AG09309 (cell line): Measurements from ENCODE around the gene AAR2.

Experiments
- DNase-seq: peaks from one replicate; pipeline ENCODE4 v3.0.0-alpha.2; 2010; ENCODE audit warnings: low read depth
- H3K4me3 ChIP-seq: 2 replicates; pipeline ENCODE4 v1.5.1; 2011; ENCODE audit warnings: mild to moderate bottlenecking, low read depth, low read length, moderate library complexity; ENCODE audit not compliant: control insufficient read depth
- TF ChIP-seq, protein P1 (sequence below): IDR thresholded peaks from 2 replicates; pipeline ENCODE4 v1.5.1; 2011; ENCODE audit warnings: mild to moderate bottlenecking, low read depth, low read length, inconsistent platforms; ENCODE audit not compliant: insufficient read depth, control insufficient read depth; ENCODE audit errors: missing control alignments

Gene AAR2

DNA sequence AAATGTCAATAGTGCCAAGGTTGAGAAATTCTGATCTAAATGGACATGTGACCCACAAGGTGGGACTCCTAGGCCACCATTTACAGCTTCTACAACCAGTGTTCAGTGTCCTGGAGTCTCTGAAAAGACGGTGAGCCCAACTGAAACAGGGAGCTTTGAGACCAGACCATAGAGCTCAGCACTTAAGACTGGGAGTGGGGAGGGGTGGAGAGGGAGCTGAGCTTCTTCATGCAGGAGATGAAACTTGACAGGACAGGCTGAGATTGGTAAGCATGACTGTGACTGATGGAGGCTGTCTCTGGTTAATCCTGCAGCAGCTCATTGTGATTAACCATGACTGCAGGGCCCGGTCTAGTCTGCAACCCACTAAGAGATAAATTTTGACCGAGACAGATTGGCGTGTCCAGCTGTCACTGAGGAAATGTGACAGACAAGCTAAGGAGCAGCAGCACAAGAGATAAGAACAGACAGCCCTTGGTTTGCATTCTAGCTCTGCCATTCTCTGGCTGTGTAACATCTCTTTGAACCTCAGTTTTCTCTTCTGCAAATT, 1.4 kb upstream of the AAR2 start:
- TF ChIP-seq, protein P1, sequence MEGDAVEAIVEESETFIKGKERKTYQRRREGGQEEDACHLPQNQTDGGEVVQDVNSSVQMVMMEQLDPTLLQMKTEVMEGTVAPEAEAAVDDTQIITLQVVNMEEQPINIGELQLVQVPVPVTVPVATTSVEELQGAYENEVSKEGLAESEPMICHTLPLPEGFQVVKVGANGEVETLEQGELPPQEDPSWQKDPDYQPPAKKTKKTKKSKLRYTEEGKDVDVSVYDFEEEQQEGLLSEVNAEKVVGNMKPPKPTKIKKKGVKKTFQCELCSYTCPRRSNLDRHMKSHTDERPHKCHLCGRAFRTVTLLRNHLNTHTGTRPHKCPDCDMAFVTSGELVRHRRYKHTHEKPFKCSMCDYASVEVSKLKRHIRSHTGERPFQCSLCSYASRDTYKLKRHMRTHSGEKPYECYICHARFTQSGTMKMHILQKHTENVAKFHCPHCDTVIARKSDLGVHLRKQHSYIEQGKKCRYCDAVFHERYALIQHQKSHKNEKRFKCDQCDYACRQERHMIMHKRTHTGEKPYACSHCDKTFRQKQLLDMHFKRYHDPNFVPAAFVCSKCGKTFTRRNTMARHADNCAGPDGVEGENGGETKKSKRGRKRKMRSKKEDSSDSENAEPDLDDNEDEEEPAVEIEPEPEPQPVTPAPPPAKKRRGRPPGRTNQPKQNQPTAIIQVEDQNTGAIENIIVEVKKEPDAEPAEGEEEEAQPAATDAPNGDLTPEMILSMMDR: no peak
- H3K4me3 ChIP-seq: no peak overlapping the region
- no peak for DNase-seq

DNA sequence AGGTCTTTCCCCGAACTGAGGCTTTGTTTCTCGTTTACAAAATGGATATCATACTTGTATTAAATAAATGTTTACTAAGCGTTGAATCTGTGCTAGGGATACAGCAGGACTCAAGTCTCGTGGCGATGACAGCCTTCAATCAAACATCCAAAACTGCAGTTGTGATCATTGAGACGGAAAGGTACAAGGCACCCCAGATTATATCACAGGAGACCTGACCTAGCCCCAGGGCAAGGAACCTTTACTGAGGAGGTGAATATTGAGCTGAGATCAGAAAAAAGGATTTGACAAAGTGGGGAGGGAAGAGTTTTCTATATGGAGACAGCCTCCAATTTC, 476 bp downstream of the AAR2 start:
- TF ChIP-seq, protein P1: no peak
- peak overlapping the region; percentile 80 for H3K4me3 ChIP-seq
- no peak for DNase-seq

DNA sequence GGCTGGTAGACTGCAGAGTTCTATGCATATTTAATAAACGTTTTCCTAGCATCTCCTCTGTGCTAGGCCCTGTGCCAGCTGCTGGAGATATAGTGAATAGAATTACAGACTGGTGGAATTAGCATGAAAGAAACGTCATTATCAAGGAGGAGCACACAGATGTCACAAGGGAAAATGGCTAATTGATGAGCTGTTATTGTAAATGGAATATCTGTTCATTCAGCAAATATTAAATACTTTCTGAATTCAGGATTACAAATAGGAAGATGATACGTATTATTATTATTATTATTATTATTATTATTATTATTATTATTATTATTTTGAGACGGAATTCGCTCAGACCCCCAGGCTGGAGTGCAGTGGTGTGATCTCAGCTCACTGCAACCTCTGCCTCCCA, 1.2 kb downstream of the AAR2 start:
- no peak for DNase-seq
- TF ChIP-seq, protein P1: no peak
- peak overlapping the region; percentile 80 for H3K4me3 ChIP-seq

DNA sequence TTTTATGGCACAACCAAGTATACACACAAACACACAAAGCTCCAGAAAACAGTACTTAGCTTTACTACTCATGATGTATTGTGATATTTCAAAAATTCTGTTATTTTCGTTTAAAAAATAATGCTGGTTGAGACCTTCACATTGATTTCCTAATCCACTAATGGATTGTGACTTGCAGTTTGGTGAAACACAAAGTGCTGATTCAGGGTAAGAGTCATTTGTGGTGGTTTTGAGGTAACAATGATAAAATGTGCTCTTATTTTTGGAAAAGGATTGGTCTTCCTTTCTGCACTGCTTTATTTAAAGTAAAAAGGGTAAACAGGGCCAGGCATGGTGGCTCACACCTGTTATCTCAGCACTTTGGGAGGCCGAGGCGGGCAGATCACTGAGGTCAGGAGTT, 1.9 kb downstream of the AAR2 start:
- TF ChIP-seq, protein P1: no peak
- no peak for DNase-seq
- H3K4me3 ChIP-seq: no peak overlapping the region

DNA sequence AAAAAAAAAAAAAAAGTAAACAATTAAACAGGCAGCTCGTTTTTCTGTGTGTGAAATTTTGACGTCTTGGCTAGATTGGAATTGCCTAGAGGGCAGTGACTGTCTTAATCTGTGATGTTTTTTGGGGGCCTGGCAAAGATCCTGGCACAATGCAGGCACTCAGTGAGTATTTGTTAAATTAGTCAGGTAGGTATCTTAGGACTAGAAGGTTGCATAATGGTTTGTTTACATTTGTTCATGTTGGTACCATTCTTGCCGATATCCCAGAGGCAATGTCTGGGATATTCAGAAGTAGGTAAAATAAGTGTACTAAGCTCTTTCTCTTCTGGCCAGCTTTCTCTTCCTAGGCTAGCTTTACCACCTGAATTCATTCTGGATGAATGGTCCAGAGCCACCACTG, 2.5 kb downstream of the AAR2 start:
- TF ChIP-seq, protein P1: no peak
- H3K4me3 ChIP-seq: no peak overlapping the region
- no peak for DNase-seq

DNA sequence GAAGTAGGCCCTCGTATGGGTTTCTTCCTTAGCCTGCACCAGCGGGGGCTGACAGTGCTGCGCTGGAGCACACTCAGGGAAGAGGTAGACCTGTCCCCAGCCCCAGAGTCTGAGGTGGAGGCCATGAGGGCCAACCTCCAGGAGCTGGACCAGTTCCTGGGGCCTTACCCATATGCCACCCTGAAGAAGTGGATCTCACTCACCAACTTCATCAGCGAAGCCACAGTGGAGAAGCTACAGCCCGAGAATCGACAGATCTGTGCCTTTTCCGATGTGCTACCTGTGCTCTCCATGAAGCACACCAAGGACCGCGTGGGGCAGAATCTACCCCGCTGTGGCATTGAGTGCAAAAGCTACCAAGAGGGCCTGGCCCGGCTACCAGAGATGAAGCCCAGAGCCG, 3.8 kb downstream of the AAR2 start:
- TF ChIP-seq, protein P1: no peak
- DNase-seq: no peak
- H3K4me3 ChIP-seq: no peak overlapping the region

DNA sequence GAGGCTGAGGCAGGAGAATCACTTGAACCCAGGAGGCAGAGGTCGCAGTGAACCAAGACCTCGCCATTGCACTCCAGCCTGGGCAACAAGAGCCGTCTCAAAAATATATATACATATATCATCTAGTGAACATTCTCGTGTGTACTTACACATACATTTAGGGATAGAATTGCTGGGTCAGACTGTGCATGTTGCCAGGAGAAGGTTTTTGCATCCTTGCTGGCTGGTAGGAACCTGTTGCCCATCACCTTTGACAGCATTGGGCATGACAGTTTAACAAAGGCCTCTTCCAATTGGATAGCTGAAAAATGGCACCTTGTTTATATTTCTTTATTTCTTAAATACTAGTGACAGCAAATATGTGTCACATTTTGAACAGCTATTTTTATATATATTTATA, 5.4 kb downstream of the AAR2 start:
- no peak for DNase-seq
- TF ChIP-seq, protein P1: no peak
- no peak overlapping the region for H3K4me3 ChIP-seq
